HG03520 (cell line): ENCODE measurements around the gene WNT9A.

ENCODE experiments used
- ATAC-seq: cut with Tn5 transposase; IDR thresholded peaks from one replicate; pipeline ENCODE4 v1.9.1; 2021; ENCODE audit warnings: mild to moderate bottlenecking, moderate library complexity; ENCODE audit not compliant: unreplicated experiment

WNT9A gene

DNA sequence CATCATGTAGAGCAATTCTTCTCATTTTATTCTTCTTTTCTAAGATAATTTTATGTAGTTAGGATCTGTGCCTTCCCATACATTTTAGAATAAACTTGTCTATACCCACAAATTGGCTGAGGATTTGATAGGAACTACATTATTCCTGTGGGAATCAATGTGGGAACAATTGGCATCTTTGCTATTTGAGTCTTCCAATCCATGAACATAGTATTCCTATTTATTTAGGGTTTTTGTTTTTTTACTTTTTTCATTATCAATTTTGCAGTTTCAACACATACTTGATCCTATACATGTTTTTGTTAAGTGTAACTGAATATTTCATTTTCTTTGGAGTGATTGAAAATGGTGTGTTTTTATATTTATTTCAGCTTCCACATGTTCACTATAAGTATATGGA is 8.1 kb upstream of the WNT9A start:
- no peak for ATAC-seq

DNA sequence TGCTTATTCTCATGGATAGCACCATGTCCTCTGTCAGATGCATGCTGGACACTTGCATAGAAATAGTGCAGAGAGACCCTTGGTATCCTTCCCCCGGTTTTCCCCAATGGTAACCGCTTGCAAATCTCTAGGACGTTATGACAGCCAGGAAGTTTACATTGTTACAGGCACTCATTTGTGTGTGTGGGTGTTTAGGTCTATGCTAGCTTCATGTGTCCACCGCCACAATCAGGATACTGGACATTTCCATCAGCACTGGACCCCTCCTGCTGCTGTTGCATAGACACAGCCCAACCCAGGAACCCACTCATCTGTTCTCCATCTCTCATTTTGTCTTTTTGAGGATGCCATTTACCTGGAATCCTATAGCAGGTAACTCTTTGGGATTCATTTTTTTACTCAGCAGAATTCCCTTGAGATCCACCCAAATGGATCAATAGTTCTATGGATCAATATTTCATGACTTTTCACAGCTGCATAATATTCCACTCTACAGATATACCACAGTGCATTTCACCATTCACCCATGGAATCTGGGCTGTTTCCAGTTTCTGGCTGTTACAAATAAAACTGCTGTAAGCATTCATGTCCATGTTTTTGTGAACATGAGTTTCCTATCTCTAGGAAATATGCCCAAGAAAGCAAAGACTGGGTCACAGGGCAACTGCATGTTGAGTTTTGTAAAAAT is 6.6 kb upstream of the WNT9A start:
- no peak for ATAC-seq

- no peak for ATAC-seq
Measured at GRCh38 chr1:227953022-227953412, 5.3 kb upstream of the WNT9A start.

DNA sequence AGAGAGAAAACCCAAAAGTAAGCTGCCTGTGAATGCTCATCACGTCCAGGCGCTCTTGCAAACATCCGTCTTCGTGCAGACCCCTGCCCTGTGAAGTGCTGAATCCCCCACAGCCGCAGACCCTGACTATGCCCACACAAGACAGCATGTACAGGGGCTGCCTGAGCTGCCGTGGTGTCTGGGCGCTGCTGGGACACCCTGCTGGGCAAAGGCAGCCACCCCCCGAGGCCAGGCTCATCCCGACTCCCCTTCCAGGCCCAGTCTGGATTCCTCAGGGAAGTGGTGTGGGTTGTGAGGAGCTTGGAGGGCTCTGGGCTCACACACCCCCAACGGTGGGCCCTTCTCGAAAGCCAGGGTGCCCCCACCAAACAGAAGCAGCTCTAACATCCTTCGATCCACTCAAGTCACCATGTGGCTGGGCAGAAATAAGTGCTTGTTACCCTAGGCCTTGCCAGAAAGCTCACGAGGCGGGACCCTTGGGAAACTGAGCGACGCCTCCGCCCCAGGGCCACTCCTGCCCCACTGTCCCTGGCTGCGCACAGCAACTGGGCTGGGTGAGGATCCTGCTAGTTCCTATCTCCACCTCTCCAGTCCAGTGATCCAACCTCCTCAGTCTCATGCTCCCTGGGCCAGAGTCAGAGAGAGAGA is 4.8 kb upstream of the WNT9A start:
- no peak for ATAC-seq

DNA sequence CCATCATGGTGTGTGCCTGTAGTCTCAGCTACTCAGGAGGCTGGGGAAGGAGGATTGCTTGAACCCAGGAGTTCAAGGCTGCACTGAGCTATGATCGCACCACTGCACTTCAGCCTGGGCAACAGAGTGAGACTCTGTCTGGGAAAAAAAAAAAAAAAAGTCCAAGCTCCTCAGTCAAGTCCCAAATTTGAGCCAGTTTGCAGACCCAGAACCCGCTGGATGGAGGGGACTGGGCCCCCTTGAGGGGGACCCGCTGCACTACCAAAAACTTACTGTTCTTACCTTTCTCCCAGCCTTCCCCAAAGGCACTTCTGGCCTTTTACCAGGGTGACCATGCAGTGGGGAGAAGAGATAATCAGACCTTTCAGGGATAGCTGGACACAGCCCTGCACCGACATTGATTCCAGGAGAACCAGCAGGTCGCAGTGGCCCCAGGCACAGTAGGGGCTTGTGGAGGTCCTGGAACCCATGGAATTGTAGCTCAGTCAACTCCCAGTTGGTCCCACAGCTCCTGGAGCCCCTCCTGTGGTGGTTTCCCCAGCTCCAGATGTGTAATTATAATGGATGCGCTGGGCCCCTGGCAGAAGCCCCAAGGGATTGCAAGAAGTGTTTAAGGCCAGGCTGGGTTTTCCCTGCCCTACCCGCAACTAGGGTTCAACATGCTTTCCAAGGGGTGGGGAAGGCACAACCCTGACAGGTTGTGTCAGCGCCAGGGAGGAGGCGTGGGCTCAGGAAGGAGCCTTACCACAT is 4.1 kb upstream of the WNT9A start:
- no peak for ATAC-seq

- ATAC-seq, result no peak
Measured at GRCh38 chr1:227950735-227951346, 3.1 kb upstream of the WNT9A start.

- no peak for ATAC-seq
Measured at GRCh38 chr1:227949954-227950734, 2.4 kb upstream of the WNT9A start.

DNA sequence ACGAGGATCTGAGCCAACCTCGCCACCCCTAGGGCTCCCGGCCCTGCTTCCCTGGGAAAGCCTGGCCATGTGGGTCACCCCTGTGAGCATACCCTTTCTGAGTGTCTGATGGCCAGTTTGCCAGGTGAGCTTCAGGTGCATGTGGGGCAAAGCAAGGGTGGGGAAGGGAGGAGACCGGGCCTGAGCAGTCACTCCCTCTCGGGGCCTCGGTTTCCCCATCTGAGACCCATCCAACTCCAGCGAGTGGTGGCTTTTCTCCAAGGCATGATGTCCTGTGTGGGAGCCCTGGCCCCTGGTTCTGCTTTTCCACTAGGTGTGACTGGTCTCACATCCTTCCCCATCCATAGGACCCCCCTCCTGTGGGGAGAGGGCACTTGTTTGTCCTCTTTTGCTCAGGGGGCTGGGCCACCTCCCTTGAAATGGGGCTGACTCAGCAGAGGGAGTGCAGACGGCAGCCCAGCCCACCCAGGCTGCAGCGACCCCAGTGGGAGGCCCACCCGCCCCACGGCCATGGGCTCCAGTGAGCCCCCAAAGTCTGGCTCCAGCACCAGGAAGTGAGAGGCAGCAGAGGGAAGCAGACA is 1.7 kb upstream of the WNT9A start:
- no peak for ATAC-seq

GRCh38 chr1:227948493-227949260 is 945 bp upstream of the WNT9A start:
- no peak for ATAC-seq

GRCh38 chr1:227947386-227947675 is 401 bp downstream of the WNT9A start:
- ATAC-seq, result no peak

DNA sequence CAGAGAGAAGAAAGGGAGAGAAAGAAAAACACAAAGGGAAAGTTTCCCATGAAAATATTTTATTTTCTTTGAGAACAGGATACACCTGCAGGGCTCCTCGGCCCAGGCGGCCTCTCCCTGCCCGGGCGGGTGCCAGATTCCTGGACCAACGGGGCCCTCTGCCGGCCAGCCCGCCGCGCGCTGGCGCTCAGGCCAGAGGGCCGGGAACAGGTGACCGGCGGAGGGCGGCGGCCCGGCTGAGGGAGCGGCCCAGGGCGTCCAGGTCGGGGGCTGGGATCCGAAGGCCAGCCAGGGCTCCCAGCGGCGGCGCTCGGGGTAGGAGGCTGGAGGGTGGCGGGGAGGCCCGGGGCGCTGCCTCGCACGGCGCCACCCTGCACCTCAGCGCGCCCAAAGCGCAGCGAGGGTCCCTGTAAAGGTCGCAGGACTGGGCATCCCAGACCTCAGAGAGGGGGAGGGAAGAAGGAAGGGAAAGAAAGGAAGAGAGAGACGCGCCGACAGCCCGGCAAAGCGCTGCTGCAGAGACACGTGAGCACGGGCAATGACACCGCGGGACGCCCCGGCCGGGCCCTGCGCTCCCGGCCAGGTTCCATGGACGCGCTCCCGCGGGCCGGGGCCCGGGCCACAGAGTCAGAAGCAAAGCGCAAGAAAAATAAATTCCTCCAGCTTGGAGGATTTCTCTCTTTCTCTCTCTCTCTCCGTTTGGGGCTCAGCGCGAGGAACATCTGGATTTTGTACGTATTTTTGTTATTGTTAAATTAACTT is 927 bp downstream of the WNT9A start:
- ATAC-seq, result no peak

DNA sequence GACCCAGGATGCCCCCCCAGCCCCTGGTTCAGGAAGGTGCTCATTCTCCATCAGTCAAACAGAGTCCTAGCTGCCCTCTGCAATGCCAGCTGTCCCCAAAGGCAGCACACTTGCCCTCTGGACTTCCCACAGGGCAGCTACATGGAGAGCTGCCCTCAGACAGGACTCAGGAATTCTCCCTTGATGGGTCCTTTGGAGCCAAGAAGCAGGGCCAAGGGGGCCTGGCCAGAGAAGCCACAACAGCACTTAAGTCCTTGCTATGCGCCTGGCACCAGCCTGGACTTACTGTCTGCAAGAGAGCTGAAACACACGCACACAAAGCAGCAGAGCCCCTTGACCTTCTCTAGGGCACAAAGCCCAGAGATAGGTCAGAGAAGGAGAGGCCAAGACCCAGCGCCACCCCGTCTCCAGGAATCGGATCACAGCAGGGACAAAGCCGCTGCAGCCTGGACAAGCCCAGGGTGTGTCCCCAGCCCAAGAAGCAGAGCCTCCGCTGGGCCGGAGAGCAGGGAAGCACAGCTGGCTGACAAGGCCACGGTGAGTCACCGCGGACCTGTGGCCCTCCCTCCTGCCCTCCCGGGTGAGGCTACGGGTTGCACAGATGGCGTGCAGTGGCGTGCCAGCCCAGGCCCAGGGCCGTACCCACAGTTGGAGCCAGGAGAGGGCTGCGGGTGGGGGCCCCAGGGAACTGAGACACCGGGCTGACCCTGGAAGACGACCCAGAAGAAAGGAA is 1.7 kb downstream of the WNT9A start:
- no peak for ATAC-seq

DNA sequence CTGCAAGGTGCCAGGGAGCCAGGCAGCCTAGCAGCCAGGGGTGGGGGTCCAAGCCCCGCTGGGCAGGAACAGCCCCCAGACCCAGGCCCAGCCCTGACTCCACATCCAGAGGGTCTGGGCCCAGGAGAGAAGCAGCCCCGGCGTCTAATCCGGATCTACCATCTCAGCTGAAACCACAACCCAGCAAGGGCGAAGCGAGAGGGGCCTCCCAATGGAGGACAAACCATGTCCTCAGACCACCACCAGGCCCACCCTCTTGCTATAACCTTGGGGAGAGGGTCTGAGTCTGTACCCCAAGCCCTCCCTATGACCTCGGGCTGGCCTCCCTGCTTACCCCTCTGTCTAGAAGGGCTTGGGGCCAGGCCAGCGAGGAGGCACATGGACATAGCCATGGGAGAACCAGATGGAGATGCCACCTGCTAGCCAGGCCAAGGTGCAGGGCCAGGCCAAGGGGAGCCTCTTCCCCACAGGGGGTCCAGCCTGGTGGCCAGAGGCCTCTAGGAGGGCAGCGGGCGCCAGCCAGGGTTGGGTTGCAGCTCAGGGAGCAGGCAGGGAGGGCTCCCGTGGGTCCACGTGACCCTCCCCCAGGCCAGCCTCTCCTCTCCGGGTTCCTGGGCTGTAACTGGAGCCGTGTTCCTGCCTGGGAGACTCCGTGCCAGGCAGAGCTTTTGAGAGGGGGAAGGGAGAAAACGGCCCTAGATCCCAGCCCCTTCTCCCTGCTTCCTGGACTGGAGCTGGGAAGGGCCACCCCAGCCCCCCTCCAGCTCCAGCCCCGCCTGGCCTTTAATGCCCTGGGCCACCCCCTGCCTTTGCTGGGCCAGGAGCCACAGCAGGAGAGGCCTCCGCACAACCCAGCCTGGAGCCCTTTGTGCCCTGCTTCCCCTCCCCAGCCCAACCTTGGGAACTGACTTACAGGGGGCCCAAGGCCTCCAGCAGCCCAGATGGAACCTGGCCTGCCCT is 2.5 kb downstream of the WNT9A start:
- no peak for ATAC-seq

DNA sequence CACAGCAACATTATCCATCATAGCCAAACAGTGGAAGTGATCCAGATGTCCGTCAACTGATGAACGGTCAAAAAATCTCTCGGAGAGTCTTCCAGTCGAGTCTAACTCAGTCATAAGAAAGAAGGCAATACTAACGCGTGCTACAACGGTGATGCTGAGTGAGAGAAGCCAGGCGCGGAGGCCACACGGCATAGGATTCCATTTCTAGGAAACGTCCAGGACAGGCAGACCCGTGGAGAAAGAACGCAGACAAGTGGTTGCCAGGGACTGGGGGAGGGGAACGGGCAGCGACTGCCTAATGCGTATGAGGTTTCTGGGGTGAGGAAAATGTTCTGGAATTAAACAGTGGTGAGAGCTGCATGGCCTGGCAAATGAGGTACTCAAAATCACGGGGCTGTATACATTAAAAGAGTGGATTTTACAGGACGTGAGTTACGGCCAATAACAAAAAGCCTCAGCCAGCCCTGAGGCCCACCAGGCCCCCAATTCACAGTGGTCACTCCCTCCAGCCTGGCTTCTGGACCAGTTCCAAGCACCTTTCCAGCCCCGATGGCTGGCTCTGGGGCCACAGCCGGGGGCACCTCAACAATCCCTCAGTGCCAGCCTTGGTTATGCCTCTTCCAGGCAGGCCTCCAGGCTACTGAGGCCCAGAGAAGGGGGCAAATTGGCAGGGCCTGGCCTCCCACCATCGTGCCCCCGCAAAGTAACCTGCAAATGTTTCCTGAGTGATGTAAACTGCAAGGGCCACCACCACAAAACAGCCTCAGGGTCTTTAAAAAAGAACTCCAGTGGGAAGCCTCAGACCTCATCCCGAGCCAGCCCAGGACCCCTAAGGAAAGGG is 3.4 kb downstream of the WNT9A start:
- ATAC-seq, result no peak

GRCh38 chr1:227943381-227944089 is 4.2 kb downstream of the WNT9A start:
- ATAC-seq, result no peak

DNA sequence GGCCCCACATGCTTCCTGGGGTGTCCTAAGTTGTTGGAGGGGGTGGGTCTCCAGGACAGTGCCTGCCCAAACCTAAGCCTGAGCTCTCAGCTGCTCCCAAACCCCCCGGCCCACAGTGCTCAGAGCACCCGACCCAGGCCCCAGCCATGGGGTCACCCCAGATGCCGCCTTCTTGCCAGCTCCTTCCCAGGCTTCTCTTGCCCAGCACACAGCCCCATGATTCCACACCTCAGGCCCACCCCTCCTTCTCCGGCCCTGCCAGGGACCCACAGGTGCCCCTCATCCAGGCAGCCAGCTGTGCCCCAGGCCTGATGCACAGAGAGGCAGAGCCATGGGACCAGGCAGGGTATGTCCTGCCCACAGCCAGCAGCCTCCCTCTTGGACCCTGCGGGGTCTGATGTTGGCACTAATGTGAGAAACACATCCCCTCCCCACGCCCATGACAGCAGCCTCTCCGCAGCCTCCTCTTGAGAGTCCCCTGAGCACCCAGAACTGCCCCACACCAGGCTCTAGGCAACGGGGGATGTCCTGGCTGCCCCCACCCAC is 4.9 kb downstream of the WNT9A start:
- ATAC-seq, result no peak
